HepG2 (cell line): ENCODE measurements around the gene PCIF1. TPM values are rescaled to one million over a fixed set of nuclear protein-coding genes. Genes with fewer than 3 reads are reported as not detected.

Source experiments
- ARHGAP35 ChIP-seq: sonication (generic); formaldehyde crosslinking; IDR thresholded peaks from 2 replicates; pipeline ENCODE4 v1.9.0; 2022; ENCODE audit warnings: mild to moderate bottlenecking, inconsistent platforms, moderate library complexity, missing genetic modification reagents, borderline replicate concordance
- ARNTL ChIP-seq: sonication (generic); formaldehyde crosslinking; IDR thresholded peaks from 2 replicates; pipeline ENCODE4 v1.4.0; 2020; ENCODE audit warnings: mild to moderate bottlenecking, missing genetic modification reagents
- CAMTA2 ChIP-seq: sonication (generic); formaldehyde crosslinking; IDR thresholded peaks from 2 replicates; pipeline ENCODE4 v1.4.0; 2020; ENCODE audit warnings: mild to moderate bottlenecking, missing genetic modification reagents, borderline replicate concordance
- CENPBD1 ChIP-seq: sonication (generic); formaldehyde crosslinking; IDR thresholded peaks from 2 replicates; pipeline ENCODE4 v1.8.0; 2022; ENCODE audit warnings: missing genetic modification reagents, low read depth, mild to moderate bottlenecking, borderline replicate concordance
- HMGA1 ChIP-seq: sonication (generic); formaldehyde crosslinking; conservative IDR thresholded peaks from 2 replicates; pipeline ENCODE4 v1.4.0; 2020; ENCODE audit warnings: missing genetic modification reagents
- HNF1A ChIP-seq, 2 experiments: sonication (generic) in 1 of 2; formaldehyde crosslinking in 1 of 2; IDR thresholded peaks; 2 replicates each; pipeline versions ENCODE4 v1.4.0 to v1.6.1; 2016 to 2020; ENCODE audit warnings: borderline replicate concordance in 1 of 2, low read depth in 1 of 2, mild to moderate bottlenecking in 1 of 2, missing genetic modification reagents in 1 of 2
- HOXD1 ChIP-seq: sonication (generic); formaldehyde crosslinking; IDR thresholded peaks from 2 replicates; pipeline ENCODE4 v1.5.0; 2020; ENCODE audit warnings: missing genetic modification reagents
- IRF1 ChIP-seq: sonication (generic); formaldehyde crosslinking; IDR thresholded peaks from 2 replicates; pipeline ENCODE4 v1.4.0; 2020; ENCODE audit warnings: low read depth, mild to moderate bottlenecking, missing genetic modification reagents
- JDP2 ChIP-seq: sonication (generic); formaldehyde crosslinking; IDR thresholded peaks from 2 replicates; pipeline ENCODE4 v1.8.1; 2022; ENCODE audit warnings: missing genetic modification reagents, borderline replicate concordance
- KDM1A ChIP-seq: IDR thresholded peaks from 2 replicates; pipeline ENCODE4 v1.6.1; 2016; ENCODE audit warnings: missing compliant biosample characterization
- KLF12 ChIP-seq: sonication (generic); formaldehyde crosslinking; IDR thresholded peaks from 2 replicates; pipeline ENCODE4 v1.4.0; 2020; ENCODE audit warnings: missing genetic modification reagents, borderline replicate concordance
- RARG ChIP-seq: sonication (generic); formaldehyde crosslinking; IDR thresholded peaks from 2 replicates; pipeline ENCODE4 v1.4.0; 2020; ENCODE audit warnings: low read depth, mild to moderate bottlenecking, missing genetic modification reagents
- RXRA ChIP-seq: sonication (generic); formaldehyde crosslinking; IDR thresholded peaks from 2 replicates; pipeline ENCODE4 v1.5.1; 2020; ENCODE audit warnings: missing genetic modification reagents
- TFDP1 ChIP-seq: IDR thresholded peaks from 2 replicates; pipeline ENCODE4 v1.6.1; 2016; ENCODE audit warnings: missing compliant biosample characterization, missing genetic modification reagents, borderline replicate concordance
- TFDP2 ChIP-seq: sonication (generic); formaldehyde crosslinking; IDR thresholded peaks from 2 replicates; pipeline ENCODE4 v1.4.0; 2020; ENCODE audit warnings: missing genetic modification reagents
- THAP9 ChIP-seq: sonication (generic); formaldehyde crosslinking; IDR thresholded peaks from 2 replicates; pipeline ENCODE4; 2020; ENCODE audit warnings: missing genetic modification reagents, mild to moderate bottlenecking, borderline replicate concordance
- ZNF619 ChIP-seq: sonication (generic); formaldehyde crosslinking; IDR thresholded peaks from 2 replicates; pipeline ENCODE4 v1.4.0; 2020; ENCODE audit warnings: mild to moderate bottlenecking, missing genetic modification reagents
- ZNF784 ChIP-seq: sonication (generic); formaldehyde crosslinking; IDR thresholded peaks from 2 replicates; pipeline ENCODE4 v1.5.1; 2020; ENCODE audit warnings: missing genetic modification reagents, mild to moderate bottlenecking, borderline replicate concordance
- polyA plus RNA-seq, 8 experiments: library from polyadenylated mRNA; depleted of rRNA in 3 of 8; stranded (reverse) in 7 of 8; unstranded in 1 of 8; fragments of >200 nt; fragmentation: Illumina TruSeq in 4 of 8; extraction: Trizol in 4 of 8; gene quantifications; 2 replicates each; pipeline versions ENCODE4 v1.2.1 to v1.2.3, GENCODE V29; 2011 to 2016; ENCODE audit warnings: low read depth in 4 of 8, missing spikeins in 1 of 8, mixed read lengths in 1 of 8; ENCODE audit not compliant: insufficient read depth in 1 of 8
- total RNA-seq, 5 experiments: library from RNA; depleted of rRNA; stranded (reverse); fragments of >200 nt; fragmentation: Illumina TruSeq; extraction: Trizol; gene quantifications; 2 replicates each; pipeline ENCODE4 v1.2.3, GENCODE V29; 2016; ENCODE audit warnings: low read depth in 1 of 5

The PCIF1 gene
- total and polyA plus RNA-seq, 2 of the 13 experiments (the other 11 are each of a cell fraction or from before 2014, with no cell fraction given) = 20.9 to 24.4 TPM

- TF ChIP-seq HNF1A (IDR thresholded peaks at IDR 0.05; ENCODE audit: low read depth) (no peak), HNF1A (CRISPR knock-in tag; IDR thresholded peaks at IDR 0.05; ENCODE audit: borderline replicate concordance) (no peak; the same call in 1 of the 2 replicates), CENPBD1 (CRISPR knock-in tag) (no peak), ARHGAP35 (CRISPR knock-in tag) (peak; percentile 3; the same call in 1 of the 2 replicates), RARG (CRISPR knock-in tag) (no peak; the same call in 1 of the 2 replicates), TFDP2 (CRISPR knock-in tag) (no peak), RXRA (CRISPR knock-in tag) (peak; percentile 51; the same call in 1 of the 2 replicates), HOXD1 (CRISPR knock-in tag) (no peak), IRF1 (CRISPR knock-in tag) (no peak), KLF12 (CRISPR knock-in tag) (no peak), ARNTL (no peak), HMGA1 (no peak), JDP2 (no peak), CAMTA2 (CRISPR knock-in tag) (no peak; the same call in 1 of the 2 replicates), ZNF619 (CRISPR knock-in tag) (no peak; the same call in 1 of the 2 replicates), KDM1A (CRISPR knock-in tag) (peak; percentile 100), TFDP1 (no peak), THAP9 (CRISPR knock-in tag) (no peak; the same call in 1 of the 2 replicates), ZNF784 (CRISPR knock-in tag) (0 out of 2 replicates have a peak, but pooled peaks have one; percentile 15)
Measured at GRCh38 chr20:45971425-45971674, 36.9 kb downstream of the PCIF1 start (continued).
